Stimulated activated CD8-positive, alpha-beta memory T cell treated with anti-CD3 and anti-CD28 coated beads, Interleukin-15, amount 100 ng/mL, for 24 hours (primary cell): ENCODE measurements around the gene OR6C68.
"Not testable (repeated sequence)": the region's sequence is repeated elsewhere in the genome, so short reads cannot be mapped to it uniquely, and the experiment has no call there.

ENCODE experiments used
- DNase-seq: peaks from one replicate; pipeline ENCODE4 v3.0.0-alpha.2; 2020; ENCODE audit warnings: low read depth

Gene OR6C68

DNA sequence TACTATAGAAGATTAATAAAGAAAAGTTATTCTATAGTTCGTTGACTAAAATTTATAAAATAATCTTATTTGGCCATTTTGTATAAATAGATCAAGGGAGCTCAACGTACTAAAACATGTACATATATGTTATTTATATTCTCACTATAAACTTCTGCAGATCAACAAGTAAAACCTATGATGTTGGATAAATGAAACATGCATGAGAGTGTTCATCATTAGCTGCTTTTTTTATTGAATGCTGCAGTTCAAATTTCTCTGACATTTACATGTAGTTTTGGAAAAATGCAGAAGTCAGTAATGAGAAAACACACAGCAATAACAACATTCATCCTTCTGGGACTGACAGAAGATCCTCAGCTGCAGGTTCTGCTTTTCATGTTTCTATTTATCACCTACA is at the start of gene OR6C68:
Gene OR6C68 (plus strand): TSS at position 301 of the 400 bp plus-strand sequence. CDS start 0 bp downstream, at position 301.
- DNase-seq: no peak

DNA sequence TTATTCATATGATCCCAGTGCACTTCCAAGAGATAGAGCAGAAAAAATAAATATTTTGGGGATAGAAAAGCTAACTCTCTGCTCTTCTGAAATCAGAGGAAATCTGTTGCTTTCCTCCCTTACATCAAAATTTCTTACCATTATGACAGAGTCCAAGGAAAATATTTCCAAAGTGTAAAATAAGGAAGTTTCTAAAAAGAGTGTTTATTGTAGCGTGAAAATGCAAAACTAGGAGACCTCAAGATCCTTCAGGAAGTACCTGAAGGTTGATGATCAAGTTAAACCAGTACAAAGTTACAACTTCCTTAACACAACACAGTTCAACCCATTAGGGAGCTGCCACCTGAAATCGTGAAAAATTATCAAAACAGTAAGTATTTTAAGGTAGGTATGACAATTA is 48.4 kb upstream of the OR6C68 start, which contains the start of gene OR6C2:
Gene OR6C2 (plus strand): TSS at position 301 of the 400 bp plus-strand sequence. CDS start 8,138 bp downstream, outside the sequence.
- no peak for DNase-seq

DNA sequence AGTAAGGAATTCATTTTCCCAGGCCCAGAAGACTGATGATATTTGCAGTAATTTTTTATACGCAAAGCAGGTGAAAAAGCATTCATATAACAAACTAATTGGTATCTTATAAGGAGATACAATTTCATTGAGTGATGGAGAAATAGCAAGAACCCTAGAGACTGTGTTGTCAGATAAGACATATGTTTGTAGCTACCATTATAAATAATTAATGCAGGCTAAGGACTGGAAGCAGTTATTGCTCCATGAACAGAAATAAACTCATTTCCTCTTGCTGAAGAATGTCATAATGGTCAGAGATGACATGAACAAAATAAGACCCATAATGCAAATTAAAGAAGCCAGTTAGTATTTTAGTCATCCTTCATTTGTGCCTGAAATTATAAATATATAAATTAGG is 46.8 kb upstream of the OR6C68 start:
- no peak for DNase-seq

DNA sequence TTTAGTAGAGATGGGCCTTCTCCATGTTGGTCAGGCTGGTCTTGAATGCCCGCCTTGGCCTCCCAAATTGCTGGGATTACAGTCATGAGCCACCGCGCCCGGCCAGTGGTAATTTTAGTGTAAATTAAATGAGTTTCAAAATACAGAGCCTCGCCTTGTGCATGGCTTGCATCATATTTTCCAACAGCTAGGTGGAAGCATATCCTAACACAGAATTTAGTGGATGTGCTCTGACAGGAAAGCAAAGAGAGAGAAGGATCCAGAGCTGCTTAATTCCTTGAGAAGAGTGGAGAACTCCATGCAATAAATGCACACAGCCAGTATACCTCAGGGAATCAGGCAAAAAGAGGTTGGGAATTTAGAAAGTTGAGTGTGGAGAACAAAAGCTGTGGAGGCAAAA is 45.9 kb upstream of the OR6C68 start:
- DNase-seq: no peak

DNA sequence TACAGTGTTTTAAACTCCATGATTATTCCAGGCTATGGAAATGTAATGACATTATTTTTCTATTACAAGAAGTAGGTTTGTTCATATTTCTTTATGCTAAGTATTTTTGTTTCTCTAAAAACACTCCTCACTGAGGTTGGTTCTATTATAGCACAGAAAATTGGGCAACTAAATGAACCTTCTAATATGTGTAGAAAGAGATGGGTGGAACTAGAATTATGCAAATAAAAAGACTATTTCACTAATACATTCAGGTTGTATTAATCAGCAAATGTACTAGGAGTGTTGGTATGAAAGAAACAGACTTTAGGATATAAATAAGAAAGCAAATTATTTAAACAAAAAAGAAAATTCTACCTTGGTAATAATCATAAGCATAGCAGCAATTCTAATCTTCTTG is 43.4 kb upstream of the OR6C68 start:
- DNase-seq: no peak

DNA sequence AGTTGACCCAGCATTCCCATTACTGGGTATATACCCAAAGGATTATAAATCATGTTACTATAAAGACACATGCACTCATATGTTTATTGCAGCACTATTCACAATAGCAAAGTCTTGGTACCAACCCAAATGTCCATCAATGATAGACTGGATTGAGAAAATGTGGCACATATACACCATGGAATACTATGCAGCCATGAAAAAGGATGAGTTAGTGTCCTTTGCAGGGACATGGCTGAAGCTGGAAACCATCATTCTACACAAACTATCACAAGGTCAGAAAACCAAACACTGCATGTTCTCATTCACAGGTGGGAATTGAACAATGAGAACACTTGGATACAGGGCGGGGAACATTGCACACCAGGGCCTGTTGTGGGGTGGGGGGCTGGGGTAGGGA is 27.3 kb upstream of the OR6C68 start:
- not testable (repeated sequence) for DNase-seq

DNA sequence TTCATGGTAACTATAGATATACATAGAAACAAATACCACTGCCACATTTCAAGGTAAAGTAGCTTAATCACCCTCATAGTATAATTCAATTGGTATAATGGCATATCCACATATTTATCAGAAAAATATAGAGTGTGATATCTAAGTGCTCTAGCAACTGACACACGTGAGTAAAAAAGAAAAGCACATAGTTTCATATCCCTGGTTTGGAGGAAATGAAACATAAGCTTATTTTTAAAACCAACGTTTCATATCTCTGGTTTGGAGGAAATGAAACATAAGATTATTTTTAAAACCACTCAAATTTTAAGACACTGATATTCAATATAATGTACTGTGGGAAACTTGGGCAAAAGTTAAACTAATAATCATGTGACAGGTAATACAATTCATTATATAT is 24.3 kb upstream of the OR6C68 start:
- DNase-seq: no peak

DNA sequence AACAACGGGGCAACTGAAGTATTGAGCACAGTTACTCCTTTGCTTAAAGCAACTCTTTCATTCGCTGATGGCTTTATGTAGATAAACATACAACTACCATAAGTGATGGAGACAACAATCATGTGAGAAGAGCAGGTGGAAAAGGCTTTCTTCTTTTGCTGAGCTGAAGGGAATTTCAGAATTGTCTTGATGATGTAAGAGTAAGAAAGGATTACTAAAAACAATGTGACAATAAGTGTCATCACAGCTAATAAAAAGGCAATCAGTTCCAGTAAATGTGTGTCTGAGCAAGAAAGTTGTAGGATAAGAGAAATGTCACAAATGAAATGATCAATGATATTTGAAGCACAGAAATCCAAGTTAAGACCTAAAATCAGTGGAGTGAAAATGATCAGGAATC is 22.9 kb upstream of the OR6C68 start:
- no peak for DNase-seq

DNA sequence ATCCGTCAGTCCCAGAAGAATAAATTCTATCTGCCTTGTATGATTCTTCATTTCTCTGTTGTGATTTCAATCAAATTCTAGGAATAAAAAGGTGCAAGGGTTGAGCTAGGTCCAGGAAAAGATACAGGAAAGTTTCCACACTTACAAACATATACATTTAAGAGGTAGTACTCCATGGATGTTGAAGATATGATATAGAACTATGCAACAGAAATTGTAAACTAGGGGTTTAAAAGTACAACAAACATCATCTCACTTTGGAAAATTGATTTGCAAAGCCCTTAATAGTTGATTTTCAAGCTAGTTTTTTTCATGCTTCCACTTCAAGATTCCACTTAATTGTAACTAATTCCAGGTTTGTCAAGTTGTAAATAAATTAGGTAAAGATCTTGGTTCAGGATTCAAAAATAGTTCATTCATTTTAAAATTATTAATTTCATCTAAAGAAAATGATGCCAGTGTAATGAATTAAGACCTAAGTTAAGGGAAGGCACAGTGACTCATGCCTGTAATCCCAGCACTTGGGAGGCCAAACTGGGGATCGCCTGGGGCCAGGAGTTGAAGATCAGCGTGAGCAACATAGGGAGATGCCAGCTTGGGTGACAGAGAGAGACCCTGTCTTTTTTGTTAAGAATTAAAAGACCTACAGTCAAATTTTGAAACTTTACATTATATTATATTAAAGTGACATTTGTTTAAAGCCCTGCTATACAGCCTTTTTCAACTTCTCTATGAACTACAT is 21.9 kb upstream of the OR6C68 start, which contains the start of gene OR6C70:
Gene OR6C70 (minus strand): TSS at position 51 of the 742 bp plus-strand sequence. CDS start 0 bp downstream, at position 51.
- no peak for DNase-seq

DNA sequence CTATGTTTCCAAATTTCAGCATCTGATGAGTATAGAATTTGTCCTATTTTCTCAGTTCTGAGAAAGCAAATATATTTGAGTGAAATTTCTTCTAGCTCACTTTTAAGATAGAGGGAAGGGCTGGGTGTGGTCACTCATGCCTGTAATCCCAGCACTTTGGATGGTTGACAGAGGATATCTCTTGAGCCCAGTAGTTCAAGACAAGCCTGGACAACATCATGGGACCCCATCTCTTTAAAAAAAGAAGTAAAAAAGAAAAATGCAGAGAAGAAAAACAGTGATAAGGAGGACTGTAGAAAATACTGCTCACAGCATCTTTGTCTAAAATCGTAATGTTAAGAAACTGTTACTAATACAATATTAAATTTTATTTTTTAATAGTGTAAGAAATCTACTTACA is 19.9 kb upstream of the OR6C68 start:
- DNase-seq: no peak

DNA sequence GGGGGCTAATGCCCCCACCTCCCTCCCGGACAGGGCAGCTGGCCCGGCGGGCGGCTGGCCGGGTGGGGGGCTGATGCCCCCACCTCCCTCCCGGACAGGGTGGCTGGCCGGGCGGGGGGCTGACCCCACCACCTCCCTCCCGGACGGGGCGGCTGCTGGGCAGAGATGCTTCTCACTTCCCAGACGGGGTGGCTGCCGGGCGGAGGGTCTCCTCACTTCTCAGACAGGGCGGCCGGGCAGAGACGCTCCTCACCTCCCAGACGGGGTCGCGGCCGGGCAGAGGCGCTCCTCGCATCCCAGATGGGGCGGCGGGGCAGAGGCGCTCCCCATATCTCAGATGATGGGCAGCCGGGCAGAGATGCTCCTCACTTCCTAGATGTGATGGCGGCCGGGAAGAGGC is 13.0 kb upstream of the OR6C68 start:
- DNase-seq: not testable (repeated sequence)

DNA sequence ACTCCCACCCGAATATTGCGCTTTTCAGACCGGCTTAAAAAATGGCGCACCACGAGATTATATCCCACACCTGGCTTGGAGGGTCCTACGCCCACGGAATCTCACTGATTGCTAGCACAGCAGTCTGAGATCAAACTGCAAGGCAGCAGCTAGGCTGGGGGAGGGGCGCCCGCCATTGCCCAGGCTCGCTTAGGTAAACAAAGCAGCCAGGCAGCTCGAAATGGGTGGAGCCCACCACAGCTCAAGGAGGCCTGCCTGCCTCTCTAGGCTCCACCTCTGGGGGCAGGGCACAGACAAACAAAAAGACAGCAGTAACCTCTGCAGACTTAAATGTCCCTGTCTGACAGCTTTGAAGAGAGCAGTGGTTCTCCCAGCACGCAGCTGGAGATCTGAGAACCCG is 7.9 kb upstream of the OR6C68 start:
- DNase-seq: not testable (repeated sequence)

DNA sequence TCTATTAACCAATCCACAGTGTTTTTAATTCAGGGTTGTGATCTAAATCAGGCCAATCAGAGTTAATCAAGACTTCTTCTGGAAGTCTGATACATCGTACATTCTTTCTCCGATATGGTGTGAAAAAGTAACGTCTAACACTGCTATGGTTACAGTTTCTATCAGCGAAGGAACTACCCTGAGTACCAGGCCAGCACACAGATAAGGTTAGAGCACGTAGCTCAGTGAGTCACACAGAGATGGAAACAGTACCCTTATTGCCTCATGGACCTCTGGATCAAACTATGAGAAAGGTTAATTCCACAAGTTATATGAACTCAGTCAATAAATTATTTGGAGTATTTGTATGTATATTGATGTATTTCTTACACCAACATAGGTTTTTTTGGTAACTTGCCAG is 3.3 kb downstream of the OR6C68 start:
- DNase-seq: no peak

DNA sequence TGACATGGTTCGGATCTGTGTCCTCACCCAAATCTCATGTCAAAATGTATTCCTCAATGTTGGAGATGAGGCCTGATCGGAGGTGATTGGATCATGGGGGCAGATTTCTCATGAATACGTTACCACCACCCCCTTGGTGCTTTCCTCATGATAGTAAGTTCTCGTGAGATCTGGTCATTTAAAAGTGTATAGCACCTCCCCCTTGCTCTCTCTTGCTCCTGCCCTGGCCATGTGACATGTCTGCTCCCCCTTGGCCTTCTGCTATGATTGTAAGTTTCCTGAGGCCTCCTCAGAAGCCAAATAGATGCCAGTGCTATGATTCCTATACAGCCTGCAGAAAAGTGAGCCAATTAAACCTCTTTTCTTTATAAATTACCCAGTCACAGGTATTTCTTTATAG is 7.1 kb downstream of the OR6C68 start:
- DNase-seq: no peak

DNA sequence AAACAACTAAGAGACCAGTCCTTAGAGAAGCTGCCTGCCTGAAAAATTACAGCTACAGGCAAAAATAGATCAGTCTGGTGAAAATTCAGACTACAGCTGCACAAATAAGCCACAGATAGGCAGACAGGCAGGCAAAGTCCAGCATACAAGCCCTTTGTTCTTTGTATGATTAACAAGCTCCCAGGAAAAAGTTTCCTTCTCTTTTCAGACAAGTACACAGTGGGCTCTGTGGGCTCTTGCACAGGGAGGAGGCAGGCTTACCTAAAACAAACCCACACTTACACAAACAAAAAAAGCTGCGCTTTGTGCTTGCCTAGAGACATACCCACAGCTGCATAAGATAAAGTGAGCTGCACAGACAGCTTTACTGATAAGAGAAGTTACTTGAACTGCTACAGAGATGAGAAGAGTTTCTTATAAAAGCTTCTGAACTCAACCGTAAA is 7.7 kb downstream of the OR6C68 start:
- no peak for DNase-seq

DNA sequence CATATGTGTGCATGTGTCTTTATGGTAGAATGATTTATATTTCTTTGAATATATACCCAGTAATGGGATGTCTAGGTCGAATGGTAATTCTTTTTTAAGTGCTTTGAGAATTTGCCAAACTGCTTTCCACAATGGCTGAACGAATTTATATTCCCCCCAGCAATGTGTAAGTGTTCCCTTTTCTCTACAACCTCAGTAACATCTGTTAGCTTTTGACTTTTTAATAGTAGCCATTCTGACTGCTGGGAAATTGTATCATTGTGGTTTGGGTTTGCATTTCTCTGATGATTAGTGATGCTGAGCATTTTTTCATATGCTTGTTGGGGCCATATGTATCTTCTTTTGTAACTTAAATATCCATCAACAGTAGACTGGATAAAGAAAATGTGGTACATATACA is 9.4 kb downstream of the OR6C68 start:
- no peak for DNase-seq

DNA sequence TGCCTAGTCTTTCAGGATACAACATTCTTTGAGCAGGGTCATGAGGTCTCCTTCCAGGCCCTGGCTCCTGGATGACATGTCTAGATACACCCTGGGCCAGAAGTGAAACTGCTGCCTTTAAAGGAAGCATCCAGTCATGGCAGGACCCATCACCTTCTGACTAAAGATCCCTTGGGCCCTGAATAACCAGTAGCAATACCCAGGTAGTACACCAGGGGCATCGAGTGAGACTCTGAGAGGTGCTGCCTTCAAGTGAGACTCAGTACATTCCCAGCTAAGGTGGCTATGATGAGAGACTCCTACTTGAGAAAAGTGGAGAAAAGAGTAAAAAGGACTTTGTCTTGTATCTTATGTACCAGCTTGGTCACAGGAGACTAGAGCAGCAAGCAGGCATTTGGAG is 23.5 kb downstream of the OR6C68 start:
- DNase-seq: no peak

DNA sequence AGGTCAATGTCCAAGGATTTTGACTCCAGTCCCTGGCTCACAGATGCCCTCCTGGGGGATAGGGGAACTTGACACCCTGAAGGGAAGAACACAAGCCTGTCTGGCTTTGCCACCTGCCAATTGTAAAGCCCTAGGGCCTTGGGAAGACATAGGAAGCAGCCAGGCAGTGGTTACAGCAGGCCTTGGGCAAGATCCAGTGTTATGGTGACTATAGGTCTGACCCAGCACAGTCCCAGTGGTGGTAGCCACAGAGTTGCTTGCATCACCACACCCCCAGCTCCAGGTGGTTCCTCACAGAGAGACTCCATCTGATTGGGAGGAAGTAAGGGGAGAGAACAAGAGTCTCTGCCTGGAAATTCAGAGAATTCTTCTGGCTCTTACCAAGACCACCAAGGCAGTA is 24.2 kb downstream of the OR6C68 start:
- DNase-seq: no peak
